AG04449 (cell line): Measurements from ENCODE around the gene ZNF652.
A peak's percentile ranks its signal among the peaks of the same experiment; 100 is the strongest.
"Not testable (repeated sequence)": the region's sequence is repeated elsewhere in the genome, so short reads cannot be mapped to it uniquely, and the experiment has no call there.

ENCODE experiments used
- CTCF ChIA-PET: fragments of 350-600 bp; formaldehyde crosslinking; extraction: SDS; loops from one replicate; lab custom pipeline; 2021; ENCODE audit warnings: antibody characterized with exemption; lab: Yijun Ruan, JAX
- POLR2A ChIA-PET: fragments of 400-600, 350-600 bp; formaldehyde crosslinking; extraction: SDS; loops from one replicate; lab custom pipeline; 2020; ENCODE audit warnings: antibody characterized with exemption, inconsistent platforms; lab: Yijun Ruan, JAX
- DNase-seq: peaks from one replicate; pipeline ENCODE4 v3.0.0-alpha.2; 2010; ENCODE audit warnings: low read depth, low spot score
- H3K4me3 ChIP-seq: 2 replicates; pipeline ENCODE4 v1.5.1; 2011; ENCODE audit warnings: low read depth, mild to moderate bottlenecking, control low read depth, low read length
- CTCF ChIP-seq: IDR thresholded peaks from one replicate; pipeline ENCODE4 v1.5.1; 2011; ENCODE audit warnings: mild to moderate bottlenecking, moderate library complexity, low read length, control low read depth, inconsistent platforms; ENCODE audit not compliant: insufficient read depth; ENCODE audit errors: missing control alignments

Gene ZNF652

GRCh38 chr17:49269356-49269755 is 92.7 kb downstream of the ZNF652 start:
- POLR2A ChIA-PET, result no interaction called here
- DNase-seq, result no peak
- CTCF ChIA-PET, result no interaction called here
- no peak overlapping the region for H3K4me3 ChIP-seq
- no peak for TF ChIP-seq CTCF

GRCh38 chr17:49267912-49268311 is 94.1 kb downstream of the ZNF652 start:
- POLR2A ChIA-PET, result no interaction called here
- H3K4me3 ChIP-seq, result no peak overlapping the region
- no peak for DNase-seq
- CTCF ChIA-PET, result interaction anchor here (0.9 to 1.0 kb wide), 2 partner anchors 23 to 87 kb away, joined by 3 to 4 read pairs; no protein-coding TSS in a partner anchor
- TF ChIP-seq CTCF, result no peak

GRCh38 chr17:49266233-49266632 is 95.8 kb downstream of the ZNF652 start:
- ChIA-PET POLR2A (no interaction called here), CTCF (interaction anchor here (1.3 kb wide), 1 partner anchor 25 kb away, joined by 3 read pairs; no protein-coding TSS in a partner anchor)
- DNase-seq, result no peak
- no peak for TF ChIP-seq CTCF
- H3K4me3 ChIP-seq, result no peak overlapping the region

- POLR2A ChIA-PET, DNase-seq, H3K4me3 ChIP-seq: not testable (repeated sequence)
- CTCF ChIA-PET, result interaction anchor here (2.6 kb wide), 1 partner anchor 29 kb away, joined by 13 read pairs; no protein-coding TSS in a partner anchor
These were observed 100.5 kb downstream of the ZNF652 start for GRCh38 chr17:49261540-49261939.

- TF ChIP-seq CTCF, result no peak
- POLR2A ChIA-PET, result no interaction called here
- peak; percentile 21 for DNase-seq
- CTCF ChIA-PET, result interaction anchor here (1.3 to 2.6 kb wide), 5 partner anchors 30 to 81 kb away, joined by 3 to 13 read pairs (median 5); no protein-coding TSS in a partner anchor
- H3K4me3 ChIP-seq, result peak overlapping the region; percentile 52
These were observed 101.2 kb downstream of the ZNF652 start for GRCh38 chr17:49260817-49261291.

GRCh38 chr17:49260011-49260816 is 101.8 kb downstream of the ZNF652 start:
- H3K4me3 ChIP-seq, result peak overlapping the region; percentile 52
- DNase-seq, result no peak
- POLR2A ChIA-PET, result interaction anchor here (0.6 kb wide), 1 partner anchor 59 kb away, joined by 3 read pairs; no protein-coding TSS in a partner anchor
- CTCF ChIA-PET, result interaction anchor here (1.3 to 2.6 kb wide), 6 partner anchors 12 to 80 kb away, joined by 3 to 13 read pairs (median 4); no protein-coding TSS in a partner anchor
- TF ChIP-seq CTCF, result no peak
